GM23338 (cell line): Measurements from ENCODE around the gene FBXO34. TPM values are rescaled to one million over a fixed set of nuclear protein-coding genes. Genes with fewer than 3 reads are reported as not detected.

Source experiments
- ATAC-seq: fragments of 200-7000 bp; cut with Tn5 transposase; 3 replicates; pipeline ENCODE4 v1.9.1; 2020
- DNase-seq: peaks from one replicate; pipeline ENCODE4 v3.0.0-alpha.2; 2015; ENCODE audit warnings: low spot score
- H2AFZ ChIP-seq: fragments of 200-600 bp; sonication (generic); 2 replicates; pipeline ENCODE4 v1.8.0; 2016; ENCODE audit warnings: antibody characterized with exemption, mild to moderate bottlenecking, moderate library complexity
- H3F3A ChIP-seq: fragments of 200-600 bp; sonication (generic); replicated peaks from 2 replicates; pipeline ENCODE4 v1.8.0; 2017; ENCODE audit warnings: antibody characterized with exemption, mixed run types, low read depth
- H3K27ac ChIP-seq: fragments of 200-600 bp; sonication (generic); 2 replicates; pipeline ENCODE4 v1.6.1; 2016; ENCODE audit warnings: low read depth
- H3K27me3 ChIP-seq: fragments of 200-600 bp; sonication (generic); 2 replicates; pipeline ENCODE4 v1.8.0; 2016; ENCODE audit warnings: mild to moderate bottlenecking, mixed run types, moderate library complexity; ENCODE audit not compliant: insufficient read depth
- H3K36me3 ChIP-seq: fragments of 200-600 bp; sonication (generic); 2 replicates; pipeline ENCODE4 v1.8.0; 2016; ENCODE audit warnings: mild to moderate bottlenecking; ENCODE audit not compliant: insufficient read depth
- H3K4me1 ChIP-seq: fragments of 200-600 bp; sonication (generic); 2 replicates; pipeline ENCODE4 v1.8.0; 2016; ENCODE audit warnings: mild to moderate bottlenecking, moderate library complexity; ENCODE audit not compliant: insufficient read depth
- H3K4me2 ChIP-seq: fragments of 200-600 bp; sonication (generic); 2 replicates; pipeline ENCODE4 v1.7.1; 2017; ENCODE audit warnings: mixed run types
- H3K4me3 ChIP-seq: fragments of 200-600 bp; sonication (generic); 2 replicates; pipeline ENCODE4 v1.6.1; 2016; ENCODE audit warnings: mixed run types
- H3K79me2 ChIP-seq: fragments of 200-600 bp; sonication (generic); replicated peaks from 2 replicates; pipeline ENCODE4 v1.8.0; 2017; ENCODE audit warnings: mild to moderate bottlenecking; ENCODE audit not compliant: insufficient read depth
- H3K9me2 ChIP-seq: fragments of 200-600 bp; sonication (generic); 2 replicates; pipeline ENCODE4 v1.8.0; 2017; ENCODE audit not compliant: insufficient read depth
- H4K20me1 ChIP-seq: fragments of 200-600 bp; sonication (generic); replicated peaks from 2 replicates; pipeline ENCODE4 v1.8.0; 2017; ENCODE audit warnings: mild to moderate bottlenecking; ENCODE audit not compliant: insufficient read depth
- H3K27ac Mint-ChIP-seq: 2 replicates; pipeline ENCODE4 v1.8.0; 2020; ENCODE audit warnings: inconsistent platforms, mild to moderate bottlenecking, moderate library complexity, mixed read lengths
- H3K27me3 Mint-ChIP-seq: 3 replicates; pipeline ENCODE4 v1.8.0; 2022; ENCODE audit warnings: low read depth, mild to moderate bottlenecking, moderate library complexity, mixed read lengths, inconsistent platforms; ENCODE audit not compliant: insufficient read depth, poor library complexity
- H3K36me3 Mint-ChIP-seq: 3 replicates; pipeline ENCODE4 v1.8.0; 2021; ENCODE audit warnings: low read depth, mild to moderate bottlenecking, inconsistent platforms, moderate library complexity, mixed read lengths
- H3K4me1 Mint-ChIP-seq: 3 replicates; pipeline ENCODE4 v1.8.0; 2020; ENCODE audit warnings: mild to moderate bottlenecking, inconsistent platforms, mixed read lengths
- H3K4me3 Mint-ChIP-seq: 3 replicates; pipeline ENCODE4 v1.8.0; 2021; ENCODE audit warnings: moderate library complexity, mild to moderate bottlenecking, inconsistent platforms, mixed read lengths
- H3K9me3 Mint-ChIP-seq: 3 replicates; pipeline ENCODE4 v1.8.0; 2020; ENCODE audit warnings: moderate library complexity, mild to moderate bottlenecking, inconsistent platforms, mixed read lengths
- ETS1 ChIP-seq: IDR thresholded peaks from 2 replicates; pipeline ENCODE4 v1.6.1; 2016; ENCODE audit warnings: antibody characterized with exemption
- EZH2 ChIP-seq: fragments of 200-600 bp; sonication (generic); IDR thresholded peaks from one replicate; pipeline ENCODE4 v1.8.0; 2017; ENCODE audit warnings: antibody characterized with exemption, mild to moderate bottlenecking, low read depth; ENCODE audit not compliant: unreplicated experiment
- EZH2phosphoT487 ChIP-seq: fragments of 200-600 bp; sonication (generic); IDR thresholded peaks from one replicate; pipeline ENCODE4 v1.8.1; 2018; ENCODE audit warnings: antibody characterized with exemption; ENCODE audit not compliant: unreplicated experiment
- NANOG ChIP-seq: IDR thresholded peaks from 2 replicates; pipeline ENCODE4 v1.6.1; 2016; ENCODE audit warnings: antibody characterized with exemption, borderline replicate concordance
- ZNF114 ChIP-seq: fragments of 250-450 bp; sonication (Bioruptor Pico); IDR thresholded peaks from 2 replicates; pipeline ENCODE4 v1.5.0; 2020; ENCODE audit warnings: mild to moderate bottlenecking, moderate library complexity
- ZNF331 ChIP-seq: fragments of 250-450 bp; sonication (Bioruptor Pico); IDR thresholded peaks from 2 replicates; pipeline ENCODE4 v1.5.0; 2020; ENCODE audit warnings: low read depth, mild to moderate bottlenecking, moderate library complexity
- polyA plus RNA-seq: library from polyadenylated mRNA; unstranded; fragments of >200 nt; fragmentation: Nextera tagmentation; extraction: Ambion mirVana; gene quantifications from 2 replicates; pipeline ENCODE4 v1.2.1, GENCODE V29; 2016
- total RNA-seq: library from RNA; depleted of rRNA; stranded (reverse); fragments of >200 nt; shearing (Covaris generic); gene quantifications from 2 replicates; pipeline ENCODE4 v1.2.3, GENCODE V29; 2014
- TF ChIP-seq, protein P1 (sequence below): fragments of 250-450 bp; sonication (Bioruptor Pico); IDR thresholded peaks from 2 replicates; pipeline ENCODE4 v1.5.0; 2020; ENCODE audit warnings: mild to moderate bottlenecking, moderate library complexity

Gene FBXO34
- total and polyA plus RNA-seq, 2 experiments from 2014 or later, result 9.4 to 13.4 TPM

DNA sequence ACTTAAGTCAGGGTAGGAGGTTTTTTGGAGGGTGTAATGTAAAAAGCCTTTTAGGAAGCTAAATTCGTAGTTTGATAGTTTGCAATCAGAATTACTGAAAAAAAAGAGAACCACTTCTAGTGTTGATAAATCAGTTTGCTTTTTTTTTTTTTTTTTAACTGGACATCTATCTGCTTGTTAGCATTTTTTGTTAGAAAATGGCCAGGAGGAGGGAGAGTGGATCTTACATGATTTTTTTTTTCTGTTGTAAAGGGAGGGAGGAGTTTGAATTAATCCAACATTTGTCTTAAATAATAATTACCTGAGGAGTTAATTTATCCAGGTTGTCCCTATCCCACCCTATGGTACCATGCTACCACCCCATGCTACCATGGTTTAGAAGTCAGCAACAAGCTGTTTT, 1.2 kb downstream of the FBXO34 start (continued):
- TF ChIP-seq EZH2, result no peak
- no peak for TF ChIP-seq ZNF114 (CRISPR knock-in tag)
- no peak for TF ChIP-seq ETS1
- TF ChIP-seq, protein P1, sequence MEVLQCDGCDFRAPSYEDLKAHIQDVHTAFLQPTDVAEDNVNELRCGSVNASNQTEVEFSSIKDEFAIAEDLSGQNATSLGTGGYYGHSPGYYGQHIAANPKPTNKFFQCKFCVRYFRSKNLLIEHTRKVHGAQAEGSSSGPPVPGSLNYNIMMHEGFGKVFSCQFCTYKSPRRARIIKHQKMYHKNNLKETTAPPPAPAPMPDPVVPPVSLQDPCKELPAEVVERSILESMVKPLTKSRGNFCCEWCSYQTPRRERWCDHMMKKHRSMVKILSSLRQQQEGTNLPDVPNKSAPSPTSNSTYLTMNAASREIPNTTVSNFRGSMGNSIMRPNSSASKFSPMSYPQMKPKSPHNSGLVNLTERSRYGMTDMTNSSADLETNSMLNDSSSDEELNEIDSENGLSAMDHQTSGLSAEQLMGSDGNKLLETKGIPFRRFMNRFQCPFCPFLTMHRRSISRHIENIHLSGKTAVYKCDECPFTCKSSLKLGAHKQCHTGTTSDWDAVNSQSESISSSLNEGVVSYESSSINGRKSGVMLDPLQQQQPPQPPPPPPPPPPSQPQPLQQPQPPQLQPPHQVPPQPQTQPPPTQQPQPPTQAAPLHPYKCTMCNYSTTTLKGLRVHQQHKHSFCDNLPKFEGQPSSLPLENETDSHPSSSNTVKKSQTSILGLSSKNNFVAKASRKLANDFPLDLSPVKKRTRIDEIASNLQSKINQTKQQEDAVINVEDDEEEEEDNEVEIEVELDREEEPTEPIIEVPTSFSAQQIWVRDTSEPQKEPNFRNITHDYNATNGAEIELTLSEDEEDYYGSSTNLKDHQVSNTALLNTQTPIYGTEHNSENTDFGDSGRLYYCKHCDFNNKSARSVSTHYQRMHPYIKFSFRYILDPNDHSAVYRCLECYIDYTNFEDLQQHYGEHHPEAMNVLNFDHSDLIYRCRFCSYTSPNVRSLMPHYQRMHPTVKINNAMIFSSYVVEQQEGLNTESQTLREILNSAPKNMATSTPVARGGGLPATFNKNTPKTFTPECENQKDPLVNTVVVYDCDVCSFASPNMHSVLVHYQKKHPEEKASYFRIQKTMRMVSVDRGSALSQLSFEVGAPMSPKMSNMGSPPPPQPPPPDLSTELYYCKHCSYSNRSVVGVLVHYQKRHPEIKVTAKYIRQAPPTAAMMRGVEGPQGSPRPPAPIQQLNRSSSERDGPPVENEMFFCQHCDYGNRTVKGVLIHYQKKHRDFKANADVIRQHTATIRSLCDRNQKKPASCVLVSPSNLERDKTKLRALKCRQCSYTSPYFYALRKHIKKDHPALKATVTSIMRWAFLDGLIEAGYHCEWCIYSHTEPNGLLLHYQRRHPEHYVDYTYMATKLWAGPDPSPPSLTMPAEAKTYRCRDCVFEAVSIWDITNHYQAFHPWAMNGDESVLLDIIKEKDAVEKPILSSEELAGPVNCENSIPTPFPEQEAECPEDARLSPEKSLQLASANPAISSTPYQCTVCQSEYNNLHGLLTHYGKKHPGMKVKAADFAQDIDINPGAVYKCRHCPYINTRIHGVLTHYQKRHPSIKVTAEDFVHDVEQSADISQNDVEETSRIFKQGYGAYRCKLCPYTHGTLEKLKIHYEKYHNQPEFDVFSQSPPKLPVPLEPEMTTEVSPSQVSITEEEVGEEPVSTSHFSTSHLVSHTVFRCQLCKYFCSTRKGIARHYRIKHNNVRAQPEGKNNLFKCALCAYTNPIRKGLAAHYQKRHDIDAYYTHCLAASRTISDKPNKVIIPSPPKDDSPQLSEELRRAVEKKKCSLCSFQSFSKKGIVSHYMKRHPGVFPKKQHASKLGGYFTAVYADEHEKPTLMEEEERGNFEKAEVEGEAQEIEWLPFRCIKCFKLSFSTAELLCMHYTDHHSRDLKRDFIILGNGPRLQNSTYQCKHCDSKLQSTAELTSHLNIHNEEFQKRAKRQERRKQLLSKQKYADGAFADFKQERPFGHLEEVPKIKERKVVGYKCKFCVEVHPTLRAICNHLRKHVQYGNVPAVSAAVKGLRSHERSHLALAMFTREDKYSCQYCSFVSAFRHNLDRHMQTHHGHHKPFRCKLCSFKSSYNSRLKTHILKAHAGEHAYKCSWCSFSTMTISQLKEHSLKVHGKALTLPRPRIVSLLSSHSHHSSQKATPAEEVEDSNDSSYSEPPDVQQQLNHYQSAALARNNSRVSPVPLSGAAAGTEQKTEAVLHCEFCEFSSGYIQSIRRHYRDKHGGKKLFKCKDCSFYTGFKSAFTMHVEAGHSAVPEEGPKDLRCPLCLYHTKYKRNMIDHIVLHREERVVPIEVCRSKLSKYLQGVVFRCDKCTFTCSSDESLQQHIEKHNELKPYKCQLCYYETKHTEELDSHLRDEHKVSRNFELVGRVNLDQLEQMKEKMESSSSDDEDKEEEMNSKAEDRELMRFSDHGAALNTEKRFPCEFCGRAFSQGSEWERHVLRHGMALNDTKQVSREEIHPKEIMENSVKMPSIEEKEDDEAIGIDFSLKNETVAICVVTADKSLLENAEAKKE (CRISPR knock-in tag), result no peak

DNA sequence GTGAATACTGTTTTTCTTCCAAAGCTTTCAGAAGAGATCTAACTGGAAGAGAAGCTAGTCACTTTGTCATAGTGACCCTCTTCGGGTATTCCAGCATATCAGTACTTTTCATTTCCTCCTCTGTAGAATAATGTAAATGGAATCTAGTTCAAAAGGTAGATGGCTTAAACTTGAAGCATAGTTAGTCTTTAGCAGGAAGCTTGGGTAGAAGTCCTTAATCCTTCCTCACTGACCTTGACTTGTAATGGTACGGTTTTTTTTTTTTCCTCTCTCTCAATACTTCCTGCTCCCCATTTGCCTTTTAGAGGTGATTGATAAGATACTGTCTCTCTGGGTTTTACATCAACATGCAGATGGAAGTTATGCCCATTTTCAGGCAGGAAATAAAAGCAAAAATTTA, 1.7 kb downstream of the FBXO34 start:
- peaks cover 58% of the 10 kb centered on the region for H3K79me2 ChIP-seq
- H3K27ac Mint-ChIP-seq, result no peak overlapping the region
- no peak for TF ChIP-seq NANOG
- TF ChIP-seq ZNF331 (CRISPR knock-in tag), result no peak
- TF ChIP-seq, protein P1 (CRISPR knock-in tag), result no peak
- TF ChIP-seq EZH2phosphoT487, result no peak
- no peak for TF ChIP-seq ZNF114 (CRISPR knock-in tag)

More for the DNA sequence above, 1.7 kb downstream of the FBXO34 start:
- Histone ChIP-seq H3K9me2 (no peaks in the 10 kb centered on the region; the same call in 1 of the 2 replicates), H3K4me2 (peak overlapping the region; percentile 16; the same call in 1 of the 2 replicates), H3K4me3 (peak overlapping the region; percentile 91; the same call in 1 of the 2 replicates), H4K20me1 (peaks cover 11% of the 10 kb centered on the region), H3F3A (no peaks in the 10 kb centered on the region), H3K27ac (no peak overlapping the region), H3K36me3 (no peaks in the 10 kb centered on the region), H2AFZ (no peak overlapping the region), H3K27me3 (no peaks in the 10 kb centered on the region), H3K4me1 (peaks cover 7% of the 10 kb centered on the region)
- Mint-ChIP-seq H3K4me3 (peak overlapping the region; percentile 88), H3K4me1 (peaks cover 21% of the 10 kb centered on the region), H3K36me3 (no peaks in the 10 kb centered on the region), H3K27me3 (peaks cover 4% of the 10 kb centered on the region), H3K9me3 (no peaks in the 10 kb centered on the region)
- DNase-seq (no peak), ATAC-seq (no peak)
